GM12872 (cell line): Measurements from ENCODE around the gene SPIN1.

Experiments
- TF ChIP-seq, protein P1 (sequence below): IDR thresholded peaks from 3 replicates; pipeline ENCODE4 v1.5.1; 2011; ENCODE audit warnings: low read depth, mild to moderate bottlenecking, low read length, moderate library complexity; ENCODE audit not compliant: insufficient read depth

SPIN1 gene

DNA sequence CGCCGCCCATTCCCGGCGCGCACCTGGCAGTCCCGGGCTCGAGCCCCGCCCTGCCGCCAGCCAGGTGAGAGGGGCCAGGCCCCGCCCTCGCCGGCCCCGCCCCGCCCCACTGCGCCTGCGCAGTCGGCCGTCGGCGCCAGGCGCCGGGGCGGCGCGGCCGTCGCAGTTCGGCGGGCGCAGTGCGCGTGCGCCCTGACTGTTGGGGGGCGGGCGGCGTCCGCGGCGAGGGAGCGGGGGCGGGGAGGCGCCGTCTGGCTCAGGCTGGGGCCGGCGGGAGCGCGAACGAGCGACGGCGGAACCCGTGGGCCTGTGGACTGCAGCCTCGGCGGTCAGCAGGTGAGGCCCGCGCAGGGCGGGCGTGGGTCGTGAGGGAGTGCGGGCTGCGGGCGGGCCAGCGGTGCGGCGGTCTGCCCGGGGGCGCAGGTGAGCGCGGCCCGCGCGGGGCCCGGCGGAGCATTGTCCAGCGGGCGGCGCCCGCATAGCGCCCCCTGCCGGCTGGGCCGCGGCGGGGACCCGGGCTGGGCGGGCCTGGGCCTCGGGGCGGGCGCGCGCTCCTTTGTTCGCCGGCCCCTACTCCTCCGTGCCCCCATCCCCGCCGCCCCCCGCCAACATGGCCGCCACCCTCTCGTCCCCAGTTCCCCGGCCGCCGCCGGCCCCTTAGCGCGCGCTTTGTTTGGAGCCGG is at the start of gene SPIN1:
Gene SPIN1, plus strand, starts transcription at position 242 of the 683 bp plus-strand sequence. CDS start 38,096 bp downstream, outside the sequence.
- TF ChIP-seq, protein P1, sequence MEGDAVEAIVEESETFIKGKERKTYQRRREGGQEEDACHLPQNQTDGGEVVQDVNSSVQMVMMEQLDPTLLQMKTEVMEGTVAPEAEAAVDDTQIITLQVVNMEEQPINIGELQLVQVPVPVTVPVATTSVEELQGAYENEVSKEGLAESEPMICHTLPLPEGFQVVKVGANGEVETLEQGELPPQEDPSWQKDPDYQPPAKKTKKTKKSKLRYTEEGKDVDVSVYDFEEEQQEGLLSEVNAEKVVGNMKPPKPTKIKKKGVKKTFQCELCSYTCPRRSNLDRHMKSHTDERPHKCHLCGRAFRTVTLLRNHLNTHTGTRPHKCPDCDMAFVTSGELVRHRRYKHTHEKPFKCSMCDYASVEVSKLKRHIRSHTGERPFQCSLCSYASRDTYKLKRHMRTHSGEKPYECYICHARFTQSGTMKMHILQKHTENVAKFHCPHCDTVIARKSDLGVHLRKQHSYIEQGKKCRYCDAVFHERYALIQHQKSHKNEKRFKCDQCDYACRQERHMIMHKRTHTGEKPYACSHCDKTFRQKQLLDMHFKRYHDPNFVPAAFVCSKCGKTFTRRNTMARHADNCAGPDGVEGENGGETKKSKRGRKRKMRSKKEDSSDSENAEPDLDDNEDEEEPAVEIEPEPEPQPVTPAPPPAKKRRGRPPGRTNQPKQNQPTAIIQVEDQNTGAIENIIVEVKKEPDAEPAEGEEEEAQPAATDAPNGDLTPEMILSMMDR = peak; percentile 43; the same call in 2 of the 3 replicates

GRCh38 chr9:88339317-88339716 is 48.9 kb upstream of the SPIN1 start:
- TF ChIP-seq, protein P1 = no peak

GRCh38 chr9:88342246-88342645 is 46.0 kb upstream of the SPIN1 start:
- TF ChIP-seq, protein P1 = no peak

- TF ChIP-seq, protein P1 = no peak
Observed at GRCh38 chr9:88344013-88344412, 44.2 kb upstream of the SPIN1 start.

GRCh38 chr9:88355166-88355565 is 33.1 kb upstream of the SPIN1 start:
- TF ChIP-seq, protein P1 = no peak

DNA sequence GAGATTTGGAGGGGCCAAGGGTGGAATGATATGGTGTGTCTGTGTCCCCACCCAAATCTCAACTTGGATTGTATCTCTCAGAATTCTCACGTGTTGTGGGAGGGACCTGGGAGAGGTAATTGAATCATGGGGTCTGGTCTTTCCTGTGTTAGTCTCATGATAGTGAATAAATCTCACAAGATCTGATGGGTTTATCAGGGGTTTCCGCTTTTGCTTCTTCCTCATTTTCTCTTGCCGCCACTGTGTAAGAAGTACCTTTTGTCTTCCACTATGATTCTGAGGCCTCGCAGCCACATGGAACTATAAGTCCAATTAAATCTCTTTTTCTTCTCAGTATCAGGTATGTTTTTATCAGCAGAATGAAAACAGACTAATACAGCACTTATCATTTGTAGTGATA is 29.5 kb upstream of the SPIN1 start:
- TF ChIP-seq, protein P1 = no peak

- TF ChIP-seq, protein P1 = no peak
Observed at GRCh38 chr9:88359974-88360373, 28.3 kb upstream of the SPIN1 start.
